SK-N-SH (cell line): Measurements from ENCODE around the gene TBXAS1. TPM values are rescaled to one million over a fixed set of nuclear protein-coding genes. Genes with fewer than 3 reads are reported as not detected.

Experiments
- CTCF ChIA-PET: fragments of 300-600, 350-600 bp; formaldehyde crosslinking; extraction: SDS; loops from one replicate; lab custom pipeline; 2021; lab: Yijun Ruan, JAX
- POLR2A ChIA-PET: fragments of 350-600 bp; sonication (Branson Sonifier 250); formaldehyde crosslinking; extraction: SDS; loops from one replicate; lab custom pipeline; 2020; ENCODE audit warnings: antibody characterized with exemption, inconsistent platforms; lab: Yijun Ruan, JAX
- DNase-seq: peaks from one replicate; pipeline ENCODE4 v3.0.0; 2012
- H2AFZ ChIP-seq: fragments of 200-600 bp; sonication (generic); 2 replicates; pipeline ENCODE4 v1.8.1; 2016; ENCODE audit warnings: antibody characterized with exemption, mild to moderate bottlenecking, low read depth
- H3F3A ChIP-seq: fragments of 200-600 bp; sonication (generic); replicated peaks from 2 replicates; pipeline ENCODE3; 2016; ENCODE audit warnings: antibody characterized with exemption, mild to moderate bottlenecking; ENCODE audit not compliant: insufficient read depth
- H3K27ac ChIP-seq, 2 experiments: fragments of 200-500 bp in 1 of 2; fragments of 200-600 bp in 1 of 2; sonication (Bioruptor generic) in 1 of 2; sonication (generic), shearing (Covaris generic) in 1 of 2; 2 replicates each; pipeline versions ENCODE4 v1.5.1 to v1.6.1; 2014 to 2016; ENCODE audit warnings: low read depth in 2 of 2, inconsistent platforms in 1 of 2, low read length in 1 of 2, mild to moderate bottlenecking in 1 of 2, mixed read lengths in 1 of 2
- H3K27me3 ChIP-seq: fragments of 200-600 bp; sonication (generic), shearing (Covaris generic); 2 replicates; pipeline ENCODE4 v1.6.1; 2016; ENCODE audit warnings: mixed run types; ENCODE audit not compliant: insufficient read depth
- H3K36me3 ChIP-seq, 2 experiments: fragments of 200-500 bp in 1 of 2; fragments of 200-600 bp in 1 of 2; sonication (Bioruptor generic) in 1 of 2; sonication (generic) in 1 of 2; replicated peaks in 1 of 2; 2 replicates each; pipeline versions ENCODE3 to v1.5.1; 2014 to 2016; ENCODE audit warnings: low read length in 1 of 2, mild to moderate bottlenecking in 1 of 2; ENCODE audit not compliant: insufficient read depth in 2 of 2, control insufficient read depth in 1 of 2
- H3K4me1 ChIP-seq, 2 experiments: fragments of 200-500 bp in 1 of 2; fragments of 200-600 bp in 1 of 2; sonication (Bioruptor generic) in 1 of 2; sonication (generic), shearing (Covaris generic) in 1 of 2; 2 replicates each; pipeline versions ENCODE4 v1.5.1 to v1.6.1; 2014 to 2016; ENCODE audit warnings: low read depth in 1 of 2, low read length in 1 of 2, mixed run types in 1 of 2; ENCODE audit not compliant: insufficient read depth in 2 of 2, control insufficient read depth in 1 of 2
- H3K4me2 ChIP-seq: fragments of 200-600 bp; sonication (generic), shearing (Covaris generic); 2 replicates; pipeline ENCODE4 v1.6.1; 2017; ENCODE audit warnings: mixed run types
- H3K4me3 ChIP-seq, 2 experiments: fragments of 200-500 bp in 1 of 2; fragments of 200-600 bp in 1 of 2; sonication (Bioruptor generic) in 1 of 2; sonication (generic), shearing (Covaris generic) in 1 of 2; 2 replicates each; pipeline versions ENCODE4 v1.5.1 to v1.8.1; 2014 to 2016; ENCODE audit warnings: low read depth in 2 of 2, inconsistent platforms in 1 of 2, low read length in 1 of 2, mild to moderate bottlenecking in 1 of 2, mixed read lengths in 1 of 2, moderate library complexity in 1 of 2
- H3K79me2 ChIP-seq: fragments of 200-600 bp; sonication (generic); 2 replicates; pipeline ENCODE4 v1.8.1; 2017; ENCODE audit warnings: mild to moderate bottlenecking; ENCODE audit not compliant: insufficient read depth
- H3K9ac ChIP-seq: fragments of 200-600 bp; sonication (generic); 2 replicates; pipeline ENCODE4 v1.6.1; 2017; ENCODE audit warnings: mixed run types
- H3K9me2 ChIP-seq: fragments of 200-600 bp; sonication (generic); 2 replicates; pipeline ENCODE4 v1.6.1; 2017; ENCODE audit warnings: mixed run types
- H3K9me3 ChIP-seq: fragments of 200-600 bp; sonication (generic); 2 replicates; pipeline ENCODE4 v1.6.1; 2017; ENCODE audit warnings: mixed run types, mild to moderate bottlenecking, moderate library complexity
- H4K20me1 ChIP-seq: fragments of 200-600 bp; sonication (generic); 2 replicates; pipeline ENCODE4 v1.6.1; 2017; ENCODE audit warnings: mild to moderate bottlenecking, mixed run types; ENCODE audit not compliant: insufficient read depth
- CHD2 ChIP-seq: fragments of 150-350 bp; IDR thresholded peaks from 2 replicates; pipeline ENCODE4 v1.6.1; 2018; ENCODE audit warnings: low read length; ENCODE audit not compliant: partially characterized antibody
- EP300 ChIP-seq, 2 experiments: IDR thresholded peaks; 2 replicates each; pipeline versions ENCODE4 v1.4.0 to v1.6.1; 2012; ENCODE audit warnings: borderline replicate concordance in 1 of 2, low read depth in 1 of 2, low read length in 1 of 2
- FOXM1 ChIP-seq: IDR thresholded peaks from 2 replicates; pipeline ENCODE4 v1.4.0; 2012; ENCODE audit warnings: low read depth, mild to moderate bottlenecking
- GABPA ChIP-seq: IDR thresholded peaks from 2 replicates; pipeline ENCODE4 v1.4.0; 2012; ENCODE audit warnings: low read depth, mild to moderate bottlenecking
- JUND ChIP-seq: IDR thresholded peaks from 2 replicates; pipeline ENCODE4 v1.4.0; 2012
- MEF2A ChIP-seq: IDR thresholded peaks from 2 replicates; pipeline ENCODE4 v1.4.0; 2012; ENCODE audit warnings: low read depth, borderline replicate concordance
- NRF1 ChIP-seq: IDR thresholded peaks from 2 replicates; pipeline ENCODE4 v1.6.1; 2012; ENCODE audit warnings: low read depth, mild to moderate bottlenecking, low read length
- POLR2AphosphoS5 ChIP-seq: IDR thresholded peaks from 2 replicates; pipeline ENCODE4 v1.6.1; 2012; ENCODE audit warnings: low read depth, low read length
- RAD21 ChIP-seq: IDR thresholded peaks from 2 replicates; pipeline ENCODE4 v1.6.1; 2012; ENCODE audit warnings: mild to moderate bottlenecking, low read length
- RCOR1 ChIP-seq: fragments of 150-350 bp; IDR thresholded peaks from 2 replicates; pipeline ENCODE4 v1.6.1; 2017; ENCODE audit warnings: antibody characterized with exemption, low read length
- REST ChIP-seq: IDR thresholded peaks from 2 replicates; pipeline ENCODE4 v1.6.1; 2012; ENCODE audit warnings: mild to moderate bottlenecking, low read depth, low read length, moderate library complexity
- RFX5 ChIP-seq: IDR thresholded peaks from 2 replicates; pipeline ENCODE4 v1.6.1; 2012; ENCODE audit warnings: mild to moderate bottlenecking, improper control_type of control experiment, low read length
- RXRA ChIP-seq: IDR thresholded peaks from 2 replicates; pipeline ENCODE4 v1.4.0; 2012; ENCODE audit warnings: low read depth, mild to moderate bottlenecking, borderline replicate concordance
- SMC3 ChIP-seq: IDR thresholded peaks from 2 replicates; pipeline ENCODE4 v1.6.1; 2012; ENCODE audit warnings: low read depth, low read length, improper control_type of control experiment
- WGBS: methylation state at CpG from one replicate; pipeline ENCODE4 v1.1.6; 2017; ENCODE audit warnings: low lambda C conversion rate; 5-methylcytosine and 5-hydroxymethylcytosine counted together
- polyA plus RNA-seq, 3 experiments: library from polyadenylated mRNA; depleted of rRNA; stranded (reverse); fragments of >200 nt; gene quantifications; 2 replicates each; pipeline ENCODE4 v1.2.3, GENCODE V29; 2012
- TF ChIP-seq, protein P1 (sequence below): IDR thresholded peaks from 2 replicates; pipeline ENCODE4 v1.4.0; 2012; ENCODE audit warnings: low read depth, borderline replicate concordance
- TF ChIP-seq, protein P2 (sequence below): IDR thresholded peaks from 2 replicates; pipeline ENCODE4; 2012
- TF ChIP-seq, protein P3 (sequence below): IDR thresholded peaks from 2 replicates; pipeline ENCODE4 v1.4.0; 2012; ENCODE audit warnings: low read depth, borderline replicate concordance
- TF ChIP-seq, protein P4 (sequence below): fragments of 200-600 bp; sonication (generic); IDR thresholded peaks from 2 replicates; pipeline ENCODE4 v1.6.1; 2017; ENCODE audit warnings: antibody characterized with exemption, mild to moderate bottlenecking, moderate library complexity

The TBXAS1 gene
- polyA plus RNA-seq, 1 of the 3 experiments (the other 2 are of a cell fraction), result 4.4 TPM

- no peak overlapping the region for H3K4me3 ChIP-seq
- H3K9me3 ChIP-seq, result no peaks in the 10 kb centered on the region
- no peak overlapping the region for H3K9ac ChIP-seq
- H2AFZ ChIP-seq, result no peak overlapping the region
- H3K4me1 ChIP-seq, result peaks cover 0 to 4% of the 10 kb centered on the region in 2 experiments; a peak in 1 of 4 replicates
- no peaks in the 10 kb centered on the region for H3K27me3 ChIP-seq
- H3K9me2 ChIP-seq, result no peaks in the 10 kb centered on the region
- CTCF ChIA-PET, result interaction anchor here (0.9 to 3.0 kb wide), 3 partner anchors 9 to 127 kb away, joined by 3 to 7 read pairs (median 4); no protein-coding TSS in a partner anchor
- WGBS, result 82% methylated on average over 8 of the region's 8 CpGs
- DNase-seq, result no peak
- no peaks in the 10 kb centered on the region for H3F3A ChIP-seq
- H3K79me2 ChIP-seq, result no peaks in the 10 kb centered on the region
- TF ChIP-seq, protein P1, sequence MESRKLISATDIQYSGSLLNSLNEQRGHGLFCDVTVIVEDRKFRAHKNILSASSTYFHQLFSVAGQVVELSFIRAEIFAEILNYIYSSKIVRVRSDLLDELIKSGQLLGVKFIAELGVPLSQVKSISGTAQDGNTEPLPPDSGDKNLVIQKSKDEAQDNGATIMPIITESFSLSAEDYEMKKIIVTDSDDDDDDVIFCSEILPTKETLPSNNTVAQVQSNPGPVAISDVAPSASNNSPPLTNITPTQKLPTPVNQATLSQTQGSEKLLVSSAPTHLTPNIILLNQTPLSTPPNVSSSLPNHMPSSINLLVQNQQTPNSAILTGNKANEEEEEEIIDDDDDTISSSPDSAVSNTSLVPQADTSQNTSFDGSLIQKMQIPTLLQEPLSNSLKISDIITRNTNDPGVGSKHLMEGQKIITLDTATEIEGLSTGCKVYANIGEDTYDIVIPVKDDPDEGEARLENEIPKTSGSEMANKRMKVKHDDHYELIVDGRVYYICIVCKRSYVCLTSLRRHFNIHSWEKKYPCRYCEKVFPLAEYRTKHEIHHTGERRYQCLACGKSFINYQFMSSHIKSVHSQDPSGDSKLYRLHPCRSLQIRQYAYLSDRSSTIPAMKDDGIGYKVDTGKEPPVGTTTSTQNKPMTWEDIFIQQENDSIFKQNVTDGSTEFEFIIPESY, result no peak
- TF ChIP-seq SMC3, result no peak
- TF ChIP-seq, protein P2, sequence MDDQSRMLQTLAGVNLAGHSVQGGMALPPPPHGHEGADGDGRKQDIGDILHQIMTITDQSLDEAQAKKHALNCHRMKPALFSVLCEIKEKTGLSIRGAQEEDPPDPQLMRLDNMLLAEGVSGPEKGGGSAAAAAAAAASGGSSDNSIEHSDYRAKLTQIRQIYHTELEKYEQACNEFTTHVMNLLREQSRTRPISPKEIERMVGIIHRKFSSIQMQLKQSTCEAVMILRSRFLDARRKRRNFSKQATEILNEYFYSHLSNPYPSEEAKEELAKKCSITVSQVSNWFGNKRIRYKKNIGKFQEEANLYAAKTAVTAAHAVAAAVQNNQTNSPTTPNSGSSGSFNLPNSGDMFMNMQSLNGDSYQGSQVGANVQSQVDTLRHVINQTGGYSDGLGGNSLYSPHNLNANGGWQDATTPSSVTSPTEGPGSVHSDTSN, result no peak
- no peak for TF ChIP-seq POLR2AphosphoS5
- TF ChIP-seq, protein P3, sequence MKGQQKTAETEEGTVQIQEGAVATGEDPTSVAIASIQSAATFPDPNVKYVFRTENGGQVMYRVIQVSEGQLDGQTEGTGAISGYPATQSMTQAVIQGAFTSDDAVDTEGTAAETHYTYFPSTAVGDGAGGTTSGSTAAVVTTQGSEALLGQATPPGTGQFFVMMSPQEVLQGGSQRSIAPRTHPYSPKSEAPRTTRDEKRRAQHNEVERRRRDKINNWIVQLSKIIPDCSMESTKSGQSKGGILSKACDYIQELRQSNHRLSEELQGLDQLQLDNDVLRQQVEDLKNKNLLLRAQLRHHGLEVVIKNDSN, result no peak
- TF ChIP-seq RFX5, result no peak
- TF ChIP-seq, protein P4, sequence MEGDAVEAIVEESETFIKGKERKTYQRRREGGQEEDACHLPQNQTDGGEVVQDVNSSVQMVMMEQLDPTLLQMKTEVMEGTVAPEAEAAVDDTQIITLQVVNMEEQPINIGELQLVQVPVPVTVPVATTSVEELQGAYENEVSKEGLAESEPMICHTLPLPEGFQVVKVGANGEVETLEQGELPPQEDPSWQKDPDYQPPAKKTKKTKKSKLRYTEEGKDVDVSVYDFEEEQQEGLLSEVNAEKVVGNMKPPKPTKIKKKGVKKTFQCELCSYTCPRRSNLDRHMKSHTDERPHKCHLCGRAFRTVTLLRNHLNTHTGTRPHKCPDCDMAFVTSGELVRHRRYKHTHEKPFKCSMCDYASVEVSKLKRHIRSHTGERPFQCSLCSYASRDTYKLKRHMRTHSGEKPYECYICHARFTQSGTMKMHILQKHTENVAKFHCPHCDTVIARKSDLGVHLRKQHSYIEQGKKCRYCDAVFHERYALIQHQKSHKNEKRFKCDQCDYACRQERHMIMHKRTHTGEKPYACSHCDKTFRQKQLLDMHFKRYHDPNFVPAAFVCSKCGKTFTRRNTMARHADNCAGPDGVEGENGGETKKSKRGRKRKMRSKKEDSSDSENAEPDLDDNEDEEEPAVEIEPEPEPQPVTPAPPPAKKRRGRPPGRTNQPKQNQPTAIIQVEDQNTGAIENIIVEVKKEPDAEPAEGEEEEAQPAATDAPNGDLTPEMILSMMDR, result no peak
- no peak for TF ChIP-seq RAD21
- TF ChIP-seq GABPA, result no peak
- no peak for TF ChIP-seq CHD2
- TF ChIP-seq RCOR1, result no peak
- no peak for TF ChIP-seq MEF2A
- no peak for TF ChIP-seq JUND
- no peak for TF ChIP-seq FOXM1
- TF ChIP-seq RXRA, result no peak
- no peak for TF ChIP-seq REST
- TF ChIP-seq EP300 (IDR thresholded peaks at IDR 0.05; ENCODE audit: borderline replicate concordance in 1 of 2, low read depth in 1 of 2, low read length in 1 of 2), result no peak
- TF ChIP-seq NRF1, result no peak
- no peaks in the 10 kb centered on the region for H4K20me1 ChIP-seq
- no peak overlapping the region for H3K27ac ChIP-seq
- no peak overlapping the region for H3K4me2 ChIP-seq
- no peaks in the 10 kb centered on the region for H3K36me3 ChIP-seq
- POLR2A ChIA-PET, result no interaction called here
Measured at GRCh38 chr7:139873593-139874301, 44.7 kb downstream of the TBXAS1 start.
